HUES48 (cell line): ENCODE results near the gene TMEM253.

Experiments used
- H3K27ac ChIP-seq: one replicate; pipeline ENCODE4 v1.7.0; 2013; ENCODE audit warnings: low read depth, low read length, inconsistent platforms
- H3K27me3 ChIP-seq: 2 replicates; pipeline ENCODE4 v1.6.1; 2013; ENCODE audit warnings: mild to moderate bottlenecking, low read length; ENCODE audit not compliant: control insufficient read depth, insufficient read depth
- H3K36me3 ChIP-seq: 2 replicates; pipeline ENCODE4 v1.6.1; 2013; ENCODE audit warnings: low read length; ENCODE audit not compliant: control insufficient read depth, insufficient read depth
- H3K4me1 ChIP-seq: 2 replicates; pipeline ENCODE4 v1.6.1; 2013; ENCODE audit warnings: mild to moderate bottlenecking, low read length; ENCODE audit not compliant: control insufficient read depth, insufficient read depth
- H3K4me3 ChIP-seq: 2 replicates; pipeline ENCODE4 v1.5.1; 2013; ENCODE audit warnings: mild to moderate bottlenecking, low read depth, low read length
- H3K9ac ChIP-seq: 2 replicates; pipeline ENCODE4 v1.6.1; 2013; ENCODE audit warnings: mild to moderate bottlenecking, low read depth, low read length, moderate library complexity
- H3K9me3 ChIP-seq: 2 replicates; pipeline ENCODE4 v1.6.1; 2013; ENCODE audit warnings: low read length; ENCODE audit not compliant: control insufficient read depth, insufficient read depth

The TMEM253 gene

GRCh38 chr14:21099596-21099985 is 1.3 kb upstream of the TMEM253 start:
- Histone ChIP-seq H3K27me3 (no peaks in the 10 kb centered on the region), H3K9ac (peak overlapping the region; percentile 7), H3K36me3 (no peaks in the 10 kb centered on the region), H3K4me3 (peak overlapping the region; percentile 84), H3K9me3 (no peaks in the 10 kb centered on the region), H3K27ac (peak overlapping the region; percentile 91), H3K4me1 (peaks cover 57% of the 10 kb centered on the region)

DNA sequence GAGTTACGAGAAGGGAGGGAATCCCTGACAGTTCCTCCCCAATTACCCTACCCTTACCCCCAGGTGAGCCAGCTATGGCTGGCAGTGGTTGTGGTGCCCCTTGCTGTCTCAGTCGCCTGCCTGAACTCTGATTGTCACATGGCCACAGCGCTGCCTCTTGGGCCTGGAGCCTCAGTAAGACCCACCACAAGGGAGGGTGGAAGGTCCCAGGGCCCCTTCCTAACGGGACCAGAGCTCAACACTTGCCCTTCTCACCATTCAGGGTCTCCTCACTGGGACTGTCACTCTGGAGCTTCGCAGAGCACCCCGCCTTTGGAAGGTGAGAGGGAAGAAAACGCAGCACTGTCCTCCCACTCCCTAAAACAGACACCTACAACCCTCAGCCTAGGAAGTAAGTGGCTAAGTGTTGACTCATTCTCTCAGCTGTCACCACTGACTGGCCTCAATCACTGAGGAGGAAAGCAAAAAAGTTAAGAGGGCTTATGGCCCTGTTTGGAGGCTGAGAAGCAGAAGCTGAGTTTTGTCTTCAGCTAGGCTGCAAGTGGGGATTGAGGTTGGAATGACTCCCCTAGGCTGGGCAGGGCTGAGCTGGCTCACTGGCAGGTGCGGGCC is 1.0 kb downstream of the TMEM253 start:
- no peaks in the 10 kb centered on the region for H3K36me3 ChIP-seq
- H3K9ac ChIP-seq: no peak overlapping the region
- H3K4me1 ChIP-seq: peaks cover 49% of the 10 kb centered on the region
- no peaks in the 10 kb centered on the region for H3K9me3 ChIP-seq
- H3K27ac ChIP-seq: no peak overlapping the region
- H3K27me3 ChIP-seq: no peaks in the 10 kb centered on the region
- 0 out of 2 replicates have a peak overlapping the region, but pooled peaks have one; percentile 80 for H3K4me3 ChIP-seq

GRCh38 chr14:21102521-21103410 is 1.9 kb downstream of the TMEM253 start:
- Histone ChIP-seq H3K9me3 (no peaks in the 10 kb centered on the region), H3K4me1 (peaks cover 51% of the 10 kb centered on the region), H3K4me3 (peak overlapping the region; percentile 80), H3K36me3 (no peaks in the 10 kb centered on the region), H3K27me3 (no peaks in the 10 kb centered on the region), H3K27ac (peak overlapping the region; percentile 30), H3K9ac (peak overlapping the region; percentile 13; the same call in 1 of the 2 replicates)

DNA sequence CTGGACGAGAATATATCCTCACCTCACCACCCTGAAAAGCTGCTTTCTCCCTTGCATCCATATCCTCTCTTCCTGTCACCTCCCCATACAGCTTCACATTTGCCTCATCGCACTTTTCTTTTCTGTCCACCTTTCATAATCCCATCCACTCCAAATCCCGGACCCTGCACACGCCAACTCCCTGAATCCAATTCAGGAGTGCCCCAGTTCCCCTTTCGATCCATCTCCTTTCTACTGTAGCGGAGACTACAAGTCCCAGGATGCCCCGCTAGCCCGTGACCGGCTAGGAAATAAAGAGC is 2.5 kb downstream of the TMEM253 start:
- Histone ChIP-seq H3K36me3 (no peaks in the 10 kb centered on the region), H3K27me3 (no peaks in the 10 kb centered on the region), H3K27ac (peak overlapping the region; percentile 99), H3K9me3 (no peaks in the 10 kb centered on the region), H3K4me1 (peaks cover 51% of the 10 kb centered on the region), H3K9ac (peak overlapping the region; percentile 99), H3K4me3 (peak overlapping the region; percentile 80)

DNA sequence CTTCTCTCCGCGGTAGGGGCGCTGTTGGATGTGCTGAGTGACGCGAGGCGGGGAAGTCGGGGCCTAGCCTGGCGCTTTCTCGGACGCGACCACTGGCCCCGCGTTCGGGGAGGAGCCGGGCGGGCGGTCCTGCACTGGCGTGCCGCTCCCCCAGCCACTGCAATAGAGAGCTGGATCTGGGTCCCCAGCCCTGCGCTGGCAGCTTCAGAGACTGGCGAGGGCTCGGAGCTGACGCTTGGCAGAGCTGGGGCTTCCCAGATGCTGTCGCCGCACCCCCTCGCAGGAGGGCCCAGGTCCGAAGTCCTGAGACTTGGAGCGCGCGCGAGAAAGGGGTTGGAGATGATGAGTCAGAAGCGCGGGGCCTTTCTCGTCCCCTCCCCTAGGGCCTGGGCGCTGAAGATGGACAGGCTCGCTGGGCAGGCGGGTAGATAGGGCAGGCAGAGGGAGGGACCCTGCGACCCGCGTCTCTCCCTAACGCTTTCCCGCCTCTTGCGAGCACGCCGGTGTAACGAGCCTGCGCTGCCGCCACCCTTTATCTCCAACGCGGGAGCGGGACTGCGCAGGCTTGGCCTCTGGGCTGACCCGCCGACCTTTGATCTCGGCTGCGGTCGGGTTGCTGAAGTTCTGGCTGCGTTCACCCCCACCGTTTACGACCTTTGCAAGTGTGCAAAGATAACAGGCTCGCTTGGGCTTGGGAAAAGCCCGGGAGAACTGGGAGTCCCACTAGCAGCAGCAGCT is 3.0 kb downstream of the TMEM253 start:
- peak overlapping the region; percentile 99 for H3K27ac ChIP-seq
- H3K9ac ChIP-seq: peak overlapping the region; percentile 99
- no peaks in the 10 kb centered on the region for H3K36me3 ChIP-seq
- peak overlapping the region; percentile 80 for H3K4me3 ChIP-seq
- no peaks in the 10 kb centered on the region for H3K9me3 ChIP-seq
- H3K4me1 ChIP-seq: peaks cover 50% of the 10 kb centered on the region
- no peaks in the 10 kb centered on the region for H3K27me3 ChIP-seq

- peak overlapping the region; percentile 99 for H3K27ac ChIP-seq
- H3K36me3 ChIP-seq: no peaks in the 10 kb centered on the region
- H3K9ac ChIP-seq: peak overlapping the region; percentile 99
- no peaks in the 10 kb centered on the region for H3K27me3 ChIP-seq
- H3K9me3 ChIP-seq: no peaks in the 10 kb centered on the region
- peaks cover 43% of the 10 kb centered on the region for H3K4me1 ChIP-seq
- H3K4me3 ChIP-seq: peak overlapping the region; percentile 80
Observed at GRCh38 chr14:21104448-21105060, 3.7 kb downstream of the TMEM253 start.

- peak overlapping the region; percentile 99 for H3K27ac ChIP-seq
- H3K4me1 ChIP-seq: peaks cover 41% of the 10 kb centered on the region
- H3K36me3 ChIP-seq: no peaks in the 10 kb centered on the region
- H3K27me3 ChIP-seq: no peaks in the 10 kb centered on the region
- 0 out of 2 replicates have a peak overlapping the region, but pooled peaks have one; percentile 80 for H3K4me3 ChIP-seq
- H3K9ac ChIP-seq: no peak overlapping the region
- no peaks in the 10 kb centered on the region for H3K9me3 ChIP-seq
Observed at GRCh38 chr14:21105095-21105494, 4.2 kb downstream of the TMEM253 start.

GRCh38 chr14:21106176-21106497 is 5.3 kb downstream of the TMEM253 start:
- Histone ChIP-seq H3K4me3 (no peak overlapping the region), H3K4me1 (peaks cover 41% of the 10 kb centered on the region)

GRCh38 chr14:21106498-21107282 is 5.8 kb downstream of the TMEM253 start:
- Histone ChIP-seq H3K27ac (peak overlapping the region; percentile 64), H3K9ac (no peak overlapping the region), H3K4me1 (peaks cover 40% of the 10 kb centered on the region), H3K27me3 (no peaks in the 10 kb centered on the region), H3K4me3 (no peak overlapping the region; the same call in 1 of the 2 replicates), H3K9me3 (no peaks in the 10 kb centered on the region), H3K36me3 (no peaks in the 10 kb centered on the region)

More at GRCh38 chr14:21106176-21106497, 5.3 kb downstream of the TMEM253 start:
- Histone ChIP-seq H3K36me3 (no peaks in the 10 kb centered on the region), H3K27me3 (no peaks in the 10 kb centered on the region), H3K9me3 (no peaks in the 10 kb centered on the region), H3K27ac (no peak overlapping the region), H3K9ac (no peak overlapping the region)

- Histone ChIP-seq H3K27ac (peak overlapping the region; percentile 64), H3K36me3 (no peaks in the 10 kb centered on the region), H3K27me3 (no peaks in the 10 kb centered on the region), H3K4me3 (no peak overlapping the region), H3K9me3 (no peaks in the 10 kb centered on the region), H3K4me1 (peaks cover 33% of the 10 kb centered on the region), H3K9ac (no peak overlapping the region)
Observed at GRCh38 chr14:21107283-21107800, 6.5 kb downstream of the TMEM253 start.
